Measurements from ENCODE around the gene RBM4. TPM values are rescaled to one million over a fixed set of nuclear protein-coding genes. Genes with fewer than 3 reads are reported as not detected.
"Not testable (repeated sequence)": the region's sequence is repeated elsewhere in the genome, so short reads cannot be mapped to it uniquely, and the experiment has no call there.

Gene RBM4
- total RNA-seq, 1 donor from 2014 or later, result 72.1 TPM

- ATAC-seq; DNase-seq (ENCODE audit: missing footprints): not testable (repeated sequence)
- intact Hi-C loops (cut with DNase I), result loop anchor here (2.0 kb wide), 1 partner anchor 37 kb away; the partner anchor contains the start of gene RBM4B
Observed at GRCh38 chr11:66639814-66640340, 1.4 kb downstream of the RBM4 start.

DNA sequence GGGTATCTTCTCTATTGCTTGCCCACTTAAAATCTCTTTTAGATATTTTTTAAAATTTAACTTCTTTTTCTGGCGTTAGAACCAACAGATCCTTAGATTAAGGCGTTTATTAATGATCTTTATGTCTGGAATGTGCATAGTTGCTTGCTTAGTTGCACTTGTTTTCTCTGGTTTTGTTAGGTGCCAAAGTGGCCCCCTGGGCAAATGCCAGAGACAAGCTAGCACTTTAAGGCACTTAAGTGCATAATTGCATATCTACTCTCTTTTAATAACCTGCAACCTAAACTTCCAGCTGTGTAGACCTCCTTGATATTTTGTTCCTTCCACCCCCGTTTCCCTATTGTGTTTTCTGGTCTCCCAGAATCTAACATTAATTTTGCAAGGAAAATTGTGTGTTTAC, 3.3 kb downstream of the RBM4 start:
- ATAC-seq, result no peak
- intact Hi-C loops (cut with DNase I), result no loop called here
- DNase-seq (ENCODE audit: missing footprints), result no peak

GRCh38 chr11:66643745-66644437, 5.4 kb downstream of the RBM4 start:
- intact Hi-C loops (cut with DNase I), result no loop called here
- no peak for ATAC-seq

DNA sequence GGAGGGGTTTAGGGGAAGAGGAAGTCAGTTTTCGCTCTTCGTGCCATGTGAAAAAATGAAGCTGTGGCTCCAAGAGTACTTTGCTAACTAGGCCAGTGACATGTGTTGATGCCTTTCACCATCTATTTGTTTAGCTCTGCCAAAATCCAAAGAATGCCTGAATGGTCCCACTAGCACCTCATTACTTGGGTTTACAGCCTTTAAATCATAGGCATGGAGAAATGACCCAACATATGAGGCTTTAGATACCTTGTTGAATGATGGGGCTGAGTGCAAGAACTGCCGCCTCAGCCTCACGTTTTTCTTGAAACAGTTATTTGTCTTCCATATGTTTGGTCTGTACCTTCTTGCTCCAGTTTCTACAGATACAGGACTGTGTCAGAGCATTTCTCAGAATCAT, 8.3 kb downstream of the RBM4 start:
- ATAC-seq (no peak), DNase-seq (ENCODE audit: missing footprints) (no peak)
- intact Hi-C loops (cut with DNase I), result no loop called here

More at GRCh38 chr11:66643745-66644437, 5.4 kb downstream of the RBM4 start:
- no peak for DNase-seq (ENCODE audit: missing footprints)

GRCh38 chr11:66649903-66650302, 11.4 kb downstream of the RBM4 start:
- DNase-seq (ENCODE audit: missing footprints) (no peak), ATAC-seq (no peak)
- intact Hi-C loops (cut with DNase I), result no loop called here

DNA sequence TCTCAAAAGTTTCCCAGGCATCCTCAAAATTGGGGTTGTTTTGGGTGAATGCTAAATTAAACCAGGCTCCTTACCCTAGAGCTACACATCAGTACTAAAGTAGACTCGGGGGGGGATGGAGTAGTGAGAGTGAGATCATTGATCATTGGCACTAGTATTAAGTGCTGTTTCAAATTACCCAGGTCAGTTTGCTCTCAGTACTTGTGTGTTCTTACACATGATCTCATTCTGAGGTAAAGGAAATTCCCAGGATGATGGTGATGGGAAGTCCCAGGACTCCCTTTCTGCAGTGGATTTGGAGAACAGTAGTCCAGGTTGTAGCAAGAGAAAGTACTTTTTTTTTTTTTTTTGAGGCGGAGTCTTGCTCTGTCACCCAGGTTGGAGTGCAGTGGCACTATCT, 12.5 kb downstream of the RBM4 start:
- ATAC-seq (no peak), DNase-seq (ENCODE audit: missing footprints) (no peak)
- intact Hi-C loops (cut with DNase I), result no loop called here

DNA sequence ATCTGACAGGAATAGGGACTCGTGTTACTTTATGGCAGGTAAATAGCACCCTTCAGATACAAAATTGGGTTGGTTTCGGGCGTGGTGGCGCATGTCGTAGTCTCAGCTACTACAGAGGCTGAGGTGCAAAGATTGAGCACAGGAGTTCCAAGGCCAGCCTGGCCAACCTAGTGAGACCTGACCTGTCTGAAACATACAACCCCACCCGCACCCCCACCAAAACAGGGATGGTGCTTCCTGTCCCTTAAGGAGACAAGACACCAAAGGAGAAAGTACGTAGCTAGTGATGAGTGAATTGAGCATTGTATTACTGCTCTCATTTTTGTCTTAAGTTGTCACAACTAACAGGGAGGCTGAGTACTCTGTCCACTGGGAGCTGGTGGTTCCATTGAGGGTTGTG, 14.1 kb downstream of the RBM4 start:
- ATAC-seq (no peak), DNase-seq (ENCODE audit: missing footprints) (no peak)
- intact Hi-C loops (cut with DNase I), result no loop called here

DNA sequence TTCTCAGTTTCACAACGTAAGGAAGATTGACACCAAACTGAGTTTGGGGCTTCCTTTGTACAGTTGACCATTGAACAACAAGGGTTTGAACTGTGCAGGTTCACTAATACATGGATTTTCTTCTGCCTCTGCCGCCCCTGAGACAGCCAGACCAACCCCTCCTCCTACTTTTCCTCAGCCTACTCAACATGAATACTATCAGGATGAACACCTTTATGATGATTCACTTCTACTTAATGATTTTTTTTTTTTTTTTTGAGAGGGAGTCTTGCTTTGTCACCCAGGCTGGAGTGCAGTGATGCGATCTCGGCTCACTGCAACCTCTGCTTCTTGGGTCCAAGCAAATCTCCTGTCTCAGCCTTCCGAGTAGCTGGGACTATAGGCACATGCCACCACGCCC, 14.6 kb downstream of the RBM4 start:
- ATAC-seq (no peak), DNase-seq (ENCODE audit: missing footprints) (no peak)
- intact Hi-C loops (cut with DNase I), result no loop called here

DNA sequence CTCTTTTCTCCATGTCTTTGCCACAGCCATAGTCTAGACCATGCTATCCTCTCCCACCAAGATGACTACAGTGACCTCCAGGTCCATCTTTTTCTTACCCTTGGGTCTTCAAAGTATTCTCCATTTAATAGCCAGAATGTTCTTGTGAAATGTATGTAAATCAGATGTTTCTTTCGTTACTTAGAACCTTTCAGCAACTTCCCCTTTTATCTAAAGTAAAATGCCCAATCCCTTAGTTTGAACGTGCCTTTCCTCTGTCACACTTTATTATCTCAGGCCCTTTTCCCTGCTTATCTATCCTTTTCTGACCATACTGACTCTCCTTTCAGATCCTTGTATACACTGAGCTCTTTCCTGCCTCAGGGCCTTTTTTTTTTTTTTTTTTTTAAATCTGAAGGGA, 21.3 kb downstream of the RBM4 start:
- no peak for ATAC-seq
- intact Hi-C loops (cut with DNase I), result no loop called here
- no peak for DNase-seq (ENCODE audit: missing footprints)

DNA sequence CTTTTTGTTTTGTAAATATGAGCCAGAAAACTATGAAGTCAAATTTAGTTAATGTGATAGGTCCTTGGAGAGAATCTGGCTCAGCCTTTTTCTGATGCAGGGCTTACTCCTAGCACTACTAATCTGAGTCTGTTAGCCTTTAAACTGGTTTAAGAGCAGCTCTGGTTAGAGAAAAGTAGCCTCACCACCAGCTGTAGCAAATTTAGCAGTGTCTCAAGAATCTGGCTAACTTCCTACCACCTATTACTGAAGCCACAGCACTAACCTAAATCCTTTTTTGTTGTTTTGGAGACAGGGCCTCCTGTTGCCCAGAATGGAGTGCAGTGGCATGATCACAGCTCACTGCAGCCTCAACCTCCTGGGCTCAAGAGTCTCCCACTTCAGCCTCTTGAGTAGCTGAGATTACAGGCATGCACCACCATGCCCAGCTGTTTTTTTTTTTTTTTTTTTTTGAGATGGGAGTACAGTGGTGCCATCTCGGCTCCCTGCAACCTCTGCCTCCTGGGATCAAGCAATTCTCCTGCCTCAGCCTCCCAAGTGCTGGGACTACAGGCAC, 25.3 kb downstream of the RBM4 start:
- ATAC-seq (peak; percentile 33), DNase-seq (ENCODE audit: missing footprints) (no peak)
- intact Hi-C loops (cut with DNase I), result no loop called here

GRCh38 chr11:66665369-66665768, 26.9 kb downstream of the RBM4 start:
- ATAC-seq (no peak), DNase-seq (ENCODE audit: missing footprints) (no peak)
- intact Hi-C loops (cut with DNase I), result no loop called here

DNA sequence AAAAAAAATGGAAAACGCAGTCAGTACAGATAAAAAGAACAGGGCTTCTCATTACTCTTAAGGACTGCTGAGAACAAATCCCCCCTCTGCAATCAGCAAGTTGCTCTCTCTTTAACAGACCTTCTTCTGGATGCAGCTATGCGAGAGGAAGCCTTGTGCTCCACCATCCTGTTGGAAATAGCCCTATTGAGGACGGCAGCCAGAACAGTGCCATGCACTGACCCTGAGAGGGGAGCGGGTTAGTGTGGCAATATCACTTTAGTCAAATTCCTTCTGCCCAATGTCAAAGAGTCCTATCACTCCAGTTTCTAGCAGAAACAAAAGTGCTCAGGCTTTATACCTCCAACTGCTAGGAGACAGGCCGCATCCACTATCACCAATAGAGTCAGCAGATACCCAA, 32.3 kb downstream of the RBM4 start:
- no peak for DNase-seq (ENCODE audit: missing footprints)
- no peak for ATAC-seq
- intact Hi-C loops (cut with DNase I), result no loop called here

- DNase-seq (ENCODE audit: missing footprints) (no peak), ATAC-seq (no peak)
- intact Hi-C loops (cut with DNase I), result loop anchor here (5.0 kb wide), 1 partner anchor 83 kb away; the partner anchor contains the start of genes CCDC87 and CCS
Observed at GRCh38 chr11:66674964-66675602, 36.6 kb downstream of the RBM4 start.

- no peak for DNase-seq (ENCODE audit: missing footprints)
- no peak for ATAC-seq
- intact Hi-C loops (cut with DNase I), result loop anchor here (2.0 to 5.0 kb wide), 2 partner anchors 38 to 84 kb away; partner anchors contain the start of genes CCDC87, CCS and RBM4
Observed at GRCh38 chr11:66676282-66676919, 37.9 kb downstream of the RBM4 start.

DNA sequence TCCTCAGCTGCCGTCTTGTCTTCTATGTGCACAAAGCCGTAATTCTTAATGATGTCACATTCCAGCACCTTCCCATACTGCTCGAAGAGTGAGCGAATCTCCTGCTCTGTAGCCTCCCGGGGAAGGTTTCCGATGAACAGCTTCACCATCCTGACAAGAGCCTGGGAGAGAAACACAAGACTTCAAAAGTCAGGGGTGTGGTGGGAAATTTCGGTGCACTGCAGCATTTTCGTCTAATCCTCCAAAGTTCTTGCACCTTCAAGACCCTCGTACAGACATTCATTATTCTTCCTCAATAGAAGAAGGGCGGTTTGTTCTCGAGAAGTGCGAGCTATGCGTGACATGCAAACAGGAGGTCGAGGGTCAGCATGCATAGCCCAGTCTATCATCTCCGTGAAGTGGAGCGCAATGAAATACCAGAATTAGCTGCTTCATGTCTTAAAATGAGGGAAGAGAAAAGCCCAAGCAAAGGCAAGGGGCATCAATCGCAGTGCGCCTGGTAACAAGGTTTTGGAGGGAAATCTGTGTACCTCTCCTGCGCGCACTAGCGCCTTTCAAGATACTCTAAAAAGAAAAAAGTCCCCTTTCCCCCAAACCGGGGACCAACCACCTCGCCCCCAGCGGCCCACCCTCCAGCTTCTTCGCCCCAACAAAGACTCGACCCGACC, 38.6 kb downstream of the RBM4 start:
- no peak for ATAC-seq
- no peak for DNase-seq (ENCODE audit: missing footprints)
- intact Hi-C loops (cut with DNase I), result loop anchor here (2.0 to 5.0 kb wide), 2 partner anchors 38 to 85 kb away; partner anchors contain the start of genes CCDC87, CCS and RBM4

- peak; percentile 99 for ATAC-seq
- peak; percentile 99 for DNase-seq (ENCODE audit: missing footprints)
- intact Hi-C loops (cut with DNase I), result loop anchor here (1.0 to 5.0 kb wide), 5 partner anchors 39 to 269 kb away; partner anchors contain the start of genes CCDC87, CCS, RBM14 and RBM4
Observed at GRCh38 chr11:66677599-66678375, 39.3 kb downstream of the RBM4 start, which contains the start of gene RBM4B. Gene RBM4B, minus strand, starts transcription at chr11:66677887. Its CDS starts 808 bp downstream, at chr11:66677079.

DNA sequence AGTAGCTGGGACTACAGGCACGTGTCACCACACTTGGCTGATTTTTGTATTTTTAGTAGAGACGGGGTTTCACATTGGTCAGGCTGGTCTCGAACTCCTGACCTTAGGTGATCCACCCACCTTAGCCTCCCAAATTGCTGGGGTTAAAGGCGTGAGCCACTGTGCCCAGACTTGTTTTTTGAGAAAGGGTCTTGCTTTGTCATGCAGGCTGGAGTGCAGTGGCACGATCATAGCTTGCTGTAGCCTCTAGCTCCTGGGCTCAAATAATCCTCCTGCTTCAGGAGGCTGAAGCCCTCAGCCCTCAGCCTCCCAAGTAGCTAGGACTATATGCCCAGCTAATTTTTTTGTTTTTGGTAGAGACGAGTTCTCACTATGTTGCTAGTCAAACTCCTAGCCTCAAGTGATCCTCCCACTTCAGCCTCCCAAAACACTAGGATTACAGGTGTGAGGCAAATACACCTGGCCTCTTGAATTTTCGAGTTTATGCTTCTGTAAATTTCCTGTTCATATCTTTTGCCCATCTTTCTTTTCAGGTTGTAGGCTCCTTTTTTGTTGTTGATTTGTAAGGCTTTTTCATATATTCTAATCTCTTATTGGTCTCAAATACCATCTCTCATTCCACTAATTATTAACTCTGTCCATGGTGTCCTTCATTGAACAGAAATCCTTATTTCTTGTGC, 42.6 kb downstream of the RBM4 start:
- intact Hi-C loops (cut with DNase I), result no loop called here
- ATAC-seq, result no peak

More for the DNA sequence above, 42.6 kb downstream of the RBM4 start:
- no peak for DNase-seq (ENCODE audit: missing footprints)
